Measurements from ENCODE around the gene CAMTA1. TPM values are rescaled to one million over a fixed set of nuclear protein-coding genes. Genes with fewer than 3 reads are reported as not detected.

CAMTA1 gene
- total RNA-seq, 1 experiment from 2014 or later = 60.0 TPM

DNA sequence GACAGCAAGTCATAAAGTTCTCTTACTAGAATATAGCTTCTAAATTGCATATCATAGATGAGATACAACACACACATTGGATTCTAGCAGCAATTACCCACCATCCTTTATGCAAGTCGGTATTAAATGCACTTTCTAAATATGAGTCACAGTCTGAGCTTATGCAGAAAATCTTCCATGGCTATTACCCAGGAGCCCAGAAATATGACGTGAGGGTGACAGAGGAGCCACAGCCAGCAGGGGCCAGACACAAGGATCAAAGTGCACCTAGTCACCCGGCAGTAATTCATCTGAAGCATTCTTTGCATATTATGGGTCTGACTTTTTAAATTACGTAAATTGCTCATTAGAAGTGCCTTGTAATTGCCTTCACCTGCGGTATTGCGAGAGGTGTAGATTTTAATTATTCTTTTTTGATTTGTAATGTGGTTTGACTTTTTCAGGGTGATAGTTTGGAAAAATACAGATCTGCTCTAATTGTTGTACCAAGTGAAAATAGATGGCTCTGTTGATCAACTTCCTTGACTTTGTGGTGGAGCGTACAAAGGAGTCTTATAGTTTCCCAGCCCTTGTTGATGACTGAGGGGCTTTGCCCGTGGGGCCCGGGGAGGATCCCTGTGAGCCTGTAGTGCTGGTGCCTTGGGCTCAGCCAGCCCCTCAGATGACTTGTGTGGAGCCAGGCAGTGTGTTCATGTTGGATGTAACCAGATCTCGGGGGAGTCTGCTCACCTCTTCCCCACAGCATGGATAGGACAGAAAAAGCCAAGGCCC lies 515.8 kb downstream of the CAMTA1 start:
- CTCF ChIA-PET = no interaction called here
- Mint-ChIP-seq H3K27ac (ENCODE audit: unreplicated experiment) (peak overlapping the region; percentile 28), H3K27me3 (ENCODE audit: insufficient read depth, unreplicated experiment) (no peaks in the 10 kb centered on the region), H3K4me1 (ENCODE audit: low read depth, unreplicated experiment) (no peaks in the 10 kb centered on the region), H3K36me3 (ENCODE audit: insufficient read depth, unreplicated experiment) (no peaks in the 10 kb centered on the region), H3K4me3 (ENCODE audit: unreplicated experiment) (no peak overlapping the region), H3K9me3 (ENCODE audit: unreplicated experiment) (no peaks in the 10 kb centered on the region)
- POLR2A ChIA-PET = interaction anchor here (0.6 kb wide), 1 partner anchor 20 kb away, joined by 3 read pairs; no protein-coding TSS in a partner anchor
- Histone ChIP-seq H3K36me3 (ENCODE audit: control insufficient read depth, insufficient read depth, low read length) (no peaks in the 10 kb centered on the region), H3K27me3 (replicated peaks; ENCODE audit: control insufficient read depth, insufficient read depth, low read length) (no peaks in the 10 kb centered on the region), H3K4me1 (peaks cover 10% of the 10 kb centered on the region), H3K9me3 (no peaks in the 10 kb centered on the region), H3K4me3 (ENCODE audit: low read depth, low read length) (no peak overlapping the region)
- TF ChIP-seq, protein P1, sequence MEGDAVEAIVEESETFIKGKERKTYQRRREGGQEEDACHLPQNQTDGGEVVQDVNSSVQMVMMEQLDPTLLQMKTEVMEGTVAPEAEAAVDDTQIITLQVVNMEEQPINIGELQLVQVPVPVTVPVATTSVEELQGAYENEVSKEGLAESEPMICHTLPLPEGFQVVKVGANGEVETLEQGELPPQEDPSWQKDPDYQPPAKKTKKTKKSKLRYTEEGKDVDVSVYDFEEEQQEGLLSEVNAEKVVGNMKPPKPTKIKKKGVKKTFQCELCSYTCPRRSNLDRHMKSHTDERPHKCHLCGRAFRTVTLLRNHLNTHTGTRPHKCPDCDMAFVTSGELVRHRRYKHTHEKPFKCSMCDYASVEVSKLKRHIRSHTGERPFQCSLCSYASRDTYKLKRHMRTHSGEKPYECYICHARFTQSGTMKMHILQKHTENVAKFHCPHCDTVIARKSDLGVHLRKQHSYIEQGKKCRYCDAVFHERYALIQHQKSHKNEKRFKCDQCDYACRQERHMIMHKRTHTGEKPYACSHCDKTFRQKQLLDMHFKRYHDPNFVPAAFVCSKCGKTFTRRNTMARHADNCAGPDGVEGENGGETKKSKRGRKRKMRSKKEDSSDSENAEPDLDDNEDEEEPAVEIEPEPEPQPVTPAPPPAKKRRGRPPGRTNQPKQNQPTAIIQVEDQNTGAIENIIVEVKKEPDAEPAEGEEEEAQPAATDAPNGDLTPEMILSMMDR (IDR thresholded peaks at IDR 0.05; ENCODE audit: insufficient read depth in 1 of 2, low read depth in 1 of 2, low read length in 1 of 2, severe bottlenecking in 1 of 2, unreplicated experiment in 1 of 2) = no peak
- DNase-seq = peak; percentile 19 to 48
- intact Hi-C loops (cut with micrococcal nuclease; ENCODE audit: unreplicated experiment) = no loop called here
- BruUV-seq (replicated peaks) = no TSS peak

DNA sequence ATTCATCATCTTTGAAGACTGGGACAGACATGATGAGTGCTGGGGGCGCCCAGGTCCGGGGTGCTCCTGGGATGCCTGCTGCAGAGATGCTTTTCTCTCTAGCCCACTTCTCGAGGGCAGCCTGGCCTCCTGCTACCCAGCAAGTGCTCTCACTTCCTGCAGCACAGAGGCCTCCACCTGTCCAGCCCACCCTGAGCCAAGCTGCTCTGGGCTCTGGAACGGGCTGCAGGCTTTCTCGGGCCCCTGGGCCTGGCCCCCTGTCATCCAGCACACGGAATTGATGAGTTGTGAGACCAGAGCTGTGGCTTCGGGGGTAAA lies 516.4 kb downstream of the CAMTA1 start:
- intact Hi-C loops (cut with micrococcal nuclease; ENCODE audit: unreplicated experiment) = no loop called here
- H3K9me3 Mint-ChIP-seq (ENCODE audit: unreplicated experiment) = no peaks in the 10 kb centered on the region
- Histone ChIP-seq H3K27me3 (replicated peaks; ENCODE audit: control insufficient read depth, insufficient read depth, low read length) (no peaks in the 10 kb centered on the region), H3K9me3 (no peaks in the 10 kb centered on the region), H3K4me1 (peaks cover 10% of the 10 kb centered on the region), H3K4me3 (ENCODE audit: low read depth, low read length) (no peak overlapping the region), H3K36me3 (ENCODE audit: control insufficient read depth, insufficient read depth, low read length) (no peaks in the 10 kb centered on the region)
- TF ChIP-seq, protein P1 (IDR thresholded peaks at IDR 0.05; ENCODE audit: insufficient read depth in 1 of 2, low read depth in 1 of 2, low read length in 1 of 2, severe bottlenecking in 1 of 2, unreplicated experiment in 1 of 2) = no peak
- H3K36me3 Mint-ChIP-seq (ENCODE audit: insufficient read depth, unreplicated experiment) = no peaks in the 10 kb centered on the region
- H3K4me1 Mint-ChIP-seq (ENCODE audit: low read depth, unreplicated experiment) = no peaks in the 10 kb centered on the region
- H3K27ac Mint-ChIP-seq (ENCODE audit: unreplicated experiment) = peak overlapping the region; percentile 28
- no peaks in the 10 kb centered on the region for H3K27me3 Mint-ChIP-seq (ENCODE audit: insufficient read depth, unreplicated experiment)
- no peak overlapping the region for H3K4me3 Mint-ChIP-seq (ENCODE audit: unreplicated experiment)
- no peak for DNase-seq
- BruUV-seq (replicated peaks) = no TSS peak
- CTCF ChIA-PET = no interaction called here
- POLR2A ChIA-PET = no interaction called here

DNA sequence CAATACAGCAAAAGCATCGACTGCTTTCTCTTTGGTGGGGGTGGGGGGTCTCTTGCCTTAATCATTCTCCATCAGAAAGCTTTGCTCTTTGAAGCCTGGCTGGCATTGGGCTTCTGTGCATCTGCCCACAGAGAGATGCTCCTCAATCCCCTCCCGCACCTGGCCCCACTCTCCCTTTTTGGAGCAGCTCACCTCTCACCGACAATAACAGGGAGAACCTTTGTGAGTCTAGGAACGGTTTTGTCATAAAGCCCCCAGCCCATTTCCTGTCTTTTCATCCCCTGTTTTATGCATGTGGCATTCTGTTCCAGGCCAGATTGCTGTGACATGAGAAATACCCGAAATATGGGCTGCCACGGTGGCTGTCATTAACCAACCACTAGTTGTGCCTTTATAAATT lies 516.9 kb downstream of the CAMTA1 start:
- ChIA-PET POLR2A (no interaction called here), CTCF (no interaction called here)
- intact Hi-C loops (cut with micrococcal nuclease; ENCODE audit: unreplicated experiment) = no loop called here
- Mint-ChIP-seq H3K4me3 (ENCODE audit: unreplicated experiment) (no peak overlapping the region), H3K36me3 (ENCODE audit: insufficient read depth, unreplicated experiment) (no peaks in the 10 kb centered on the region), H3K9me3 (ENCODE audit: unreplicated experiment) (no peaks in the 10 kb centered on the region), H3K27me3 (ENCODE audit: insufficient read depth, unreplicated experiment) (no peaks in the 10 kb centered on the region), H3K4me1 (ENCODE audit: low read depth, unreplicated experiment) (no peaks in the 10 kb centered on the region), H3K27ac (ENCODE audit: unreplicated experiment) (no peak overlapping the region)
- TF ChIP-seq, protein P1 (IDR thresholded peaks at IDR 0.05; ENCODE audit: insufficient read depth in 1 of 2, low read depth in 1 of 2, low read length in 1 of 2, severe bottlenecking in 1 of 2, unreplicated experiment in 1 of 2) = no peak
- BruUV-seq (replicated peaks) = no TSS peak
- Histone ChIP-seq H3K4me1 (peaks cover 10% of the 10 kb centered on the region), H3K27me3 (replicated peaks; ENCODE audit: control insufficient read depth, insufficient read depth, low read length) (no peaks in the 10 kb centered on the region), H3K36me3 (ENCODE audit: control insufficient read depth, insufficient read depth, low read length) (no peaks in the 10 kb centered on the region), H3K9me3 (no peaks in the 10 kb centered on the region), H3K4me3 (ENCODE audit: low read depth, low read length) (no peak overlapping the region)
- no peak for DNase-seq
